SK-N-SH (cell line): ENCODE measurements around the gene RHOT2. TPM values are rescaled to one million over a fixed set of nuclear protein-coding genes. Genes with fewer than 3 reads are reported as not detected.

Experiments used
- CTCF ChIA-PET: fragments of 300-600, 350-600 bp; formaldehyde crosslinking; extraction: SDS; loops from one replicate; lab custom pipeline; 2021; lab: Yijun Ruan, JAX
- POLR2A ChIA-PET: fragments of 350-600 bp; sonication (Branson Sonifier 250); formaldehyde crosslinking; extraction: SDS; loops from one replicate; lab custom pipeline; 2020; ENCODE audit warnings: antibody characterized with exemption, inconsistent platforms; lab: Yijun Ruan, JAX
- DNase-seq: peaks from one replicate; pipeline ENCODE4 v3.0.0; 2012
- H2AFZ ChIP-seq: fragments of 200-600 bp; sonication (generic); 2 replicates; pipeline ENCODE4 v1.8.1; 2016; ENCODE audit warnings: antibody characterized with exemption, mild to moderate bottlenecking, low read depth
- H3F3A ChIP-seq: fragments of 200-600 bp; sonication (generic); replicated peaks from 2 replicates; pipeline ENCODE3; 2016; ENCODE audit warnings: antibody characterized with exemption, mild to moderate bottlenecking; ENCODE audit not compliant: insufficient read depth
- H3K27ac ChIP-seq, 2 experiments: fragments of 200-500 bp in 1 of 2; fragments of 200-600 bp in 1 of 2; sonication (Bioruptor generic) in 1 of 2; sonication (generic), shearing (Covaris generic) in 1 of 2; 2 replicates each; pipeline versions ENCODE4 v1.5.1 to v1.6.1; 2014 to 2016; ENCODE audit warnings: low read depth in 2 of 2, inconsistent platforms in 1 of 2, low read length in 1 of 2, mild to moderate bottlenecking in 1 of 2, mixed read lengths in 1 of 2
- H3K27me3 ChIP-seq: fragments of 200-600 bp; sonication (generic), shearing (Covaris generic); 2 replicates; pipeline ENCODE4 v1.6.1; 2016; ENCODE audit warnings: mixed run types; ENCODE audit not compliant: insufficient read depth
- H3K36me3 ChIP-seq, 2 experiments: fragments of 200-500 bp in 1 of 2; fragments of 200-600 bp in 1 of 2; sonication (Bioruptor generic) in 1 of 2; sonication (generic) in 1 of 2; replicated peaks in 1 of 2; 2 replicates each; pipeline versions ENCODE3 to v1.5.1; 2014 to 2016; ENCODE audit warnings: low read length in 1 of 2, mild to moderate bottlenecking in 1 of 2; ENCODE audit not compliant: insufficient read depth in 2 of 2, control insufficient read depth in 1 of 2
- H3K4me1 ChIP-seq, 2 experiments: fragments of 200-500 bp in 1 of 2; fragments of 200-600 bp in 1 of 2; sonication (Bioruptor generic) in 1 of 2; sonication (generic), shearing (Covaris generic) in 1 of 2; 2 replicates each; pipeline versions ENCODE4 v1.5.1 to v1.6.1; 2014 to 2016; ENCODE audit warnings: low read depth in 1 of 2, low read length in 1 of 2, mixed run types in 1 of 2; ENCODE audit not compliant: insufficient read depth in 2 of 2, control insufficient read depth in 1 of 2
- H3K4me2 ChIP-seq: fragments of 200-600 bp; sonication (generic), shearing (Covaris generic); 2 replicates; pipeline ENCODE4 v1.6.1; 2017; ENCODE audit warnings: mixed run types
- H3K4me3 ChIP-seq, 2 experiments: fragments of 200-500 bp in 1 of 2; fragments of 200-600 bp in 1 of 2; sonication (Bioruptor generic) in 1 of 2; sonication (generic), shearing (Covaris generic) in 1 of 2; 2 replicates each; pipeline versions ENCODE4 v1.5.1 to v1.8.1; 2014 to 2016; ENCODE audit warnings: low read depth in 2 of 2, inconsistent platforms in 1 of 2, low read length in 1 of 2, mild to moderate bottlenecking in 1 of 2, mixed read lengths in 1 of 2, moderate library complexity in 1 of 2
- H3K79me2 ChIP-seq: fragments of 200-600 bp; sonication (generic); 2 replicates; pipeline ENCODE4 v1.8.1; 2017; ENCODE audit warnings: mild to moderate bottlenecking; ENCODE audit not compliant: insufficient read depth
- H3K9ac ChIP-seq: fragments of 200-600 bp; sonication (generic); 2 replicates; pipeline ENCODE4 v1.6.1; 2017; ENCODE audit warnings: mixed run types
- H3K9me2 ChIP-seq: fragments of 200-600 bp; sonication (generic); 2 replicates; pipeline ENCODE4 v1.6.1; 2017; ENCODE audit warnings: mixed run types
- H3K9me3 ChIP-seq: fragments of 200-600 bp; sonication (generic); 2 replicates; pipeline ENCODE4 v1.6.1; 2017; ENCODE audit warnings: mixed run types, mild to moderate bottlenecking, moderate library complexity
- H4K20me1 ChIP-seq: fragments of 200-600 bp; sonication (generic); 2 replicates; pipeline ENCODE4 v1.6.1; 2017; ENCODE audit warnings: mild to moderate bottlenecking, mixed run types; ENCODE audit not compliant: insufficient read depth
- CHD2 ChIP-seq: fragments of 150-350 bp; IDR thresholded peaks from 2 replicates; pipeline ENCODE4 v1.6.1; 2018; ENCODE audit warnings: low read length; ENCODE audit not compliant: partially characterized antibody
- CTCF ChIP-seq: fragments of 200-600 bp; sonication (generic); IDR thresholded peaks from 2 replicates; pipeline ENCODE4 v1.6.1; 2017; ENCODE audit warnings: antibody characterized with exemption, mild to moderate bottlenecking, moderate library complexity
- EZH2phosphoT487 ChIP-seq: fragments of 200-600 bp; sonication (generic); IDR thresholded peaks from 2 replicates; pipeline ENCODE4 v1.6.1; 2017; ENCODE audit warnings: low read depth, mixed run types, mild to moderate bottlenecking, antibody characterized with exemption, moderate library complexity, borderline replicate concordance
- GABPA ChIP-seq: IDR thresholded peaks from 2 replicates; pipeline ENCODE4 v1.4.0; 2012; ENCODE audit warnings: low read depth, mild to moderate bottlenecking
- GATA2 ChIP-seq: sonication (generic); formaldehyde crosslinking; IDR thresholded peaks from 2 replicates; pipeline ENCODE4 v1.5.0; 2020; ENCODE audit warnings: mild to moderate bottlenecking, missing genetic modification reagents
- IRF3 ChIP-seq: fragments of 150-350 bp; IDR thresholded peaks from 2 replicates; pipeline ENCODE4 v1.6.1; 2016; ENCODE audit warnings: mild to moderate bottlenecking, low read depth, low read length
- JUND ChIP-seq: IDR thresholded peaks from 2 replicates; pipeline ENCODE4 v1.4.0; 2012
- MXI1 ChIP-seq: IDR thresholded peaks from 2 replicates; pipeline ENCODE4 v1.6.1; 2012; ENCODE audit warnings: mild to moderate bottlenecking, low read depth, low read length, improper control_type of control experiment
- NFIC ChIP-seq: IDR thresholded peaks from 2 replicates; pipeline ENCODE4 v1.4.0; 2012; ENCODE audit warnings: borderline replicate concordance
- POLR2AphosphoS5 ChIP-seq: IDR thresholded peaks from 2 replicates; pipeline ENCODE4 v1.6.1; 2012; ENCODE audit warnings: low read depth, low read length
- RAD21 ChIP-seq: IDR thresholded peaks from 2 replicates; pipeline ENCODE4 v1.6.1; 2012; ENCODE audit warnings: mild to moderate bottlenecking, low read length
- REST ChIP-seq: IDR thresholded peaks from 2 replicates; pipeline ENCODE4 v1.6.1; 2012; ENCODE audit warnings: mild to moderate bottlenecking, low read depth, low read length, moderate library complexity
- RXRA ChIP-seq: IDR thresholded peaks from 2 replicates; pipeline ENCODE4 v1.4.0; 2012; ENCODE audit warnings: low read depth, mild to moderate bottlenecking, borderline replicate concordance
- SIN3A ChIP-seq: IDR thresholded peaks from 2 replicates; pipeline ENCODE4 v1.6.1; 2012; ENCODE audit warnings: low read depth, mild to moderate bottlenecking, low read length, moderate library complexity, borderline replicate concordance
- SMC3 ChIP-seq: IDR thresholded peaks from 2 replicates; pipeline ENCODE4 v1.6.1; 2012; ENCODE audit warnings: low read depth, low read length, improper control_type of control experiment
- TAF1 ChIP-seq: IDR thresholded peaks from 2 replicates; pipeline ENCODE4 v1.6.1; 2012; ENCODE audit warnings: low read depth, mild to moderate bottlenecking, low read length, moderate library complexity, borderline replicate concordance
- TCF12 ChIP-seq: IDR thresholded peaks from 2 replicates; pipeline ENCODE4 v1.4.0; 2012
- TEAD4 ChIP-seq: IDR thresholded peaks from 2 replicates; pipeline ENCODE4 v1.4.0; 2012; ENCODE audit warnings: mild to moderate bottlenecking, borderline replicate concordance; ENCODE audit not compliant: insufficient read depth
- USF2 ChIP-seq: fragments of 150-350 bp; IDR thresholded peaks from 2 replicates; pipeline ENCODE4 v1.6.1; 2017; ENCODE audit warnings: antibody characterized with exemption, low read length, low read depth, borderline replicate concordance
- WGBS: methylation state at CpG from one replicate; pipeline ENCODE4 v1.1.6; 2017; ENCODE audit warnings: low lambda C conversion rate; 5-methylcytosine and 5-hydroxymethylcytosine counted together
- polyA plus RNA-seq, 3 experiments: library from polyadenylated mRNA; depleted of rRNA; stranded (reverse); fragments of >200 nt; gene quantifications; 2 replicates each; pipeline ENCODE4 v1.2.3, GENCODE V29; 2012

RHOT2 gene
- polyA plus RNA-seq, 1 of the 3 experiments (the other 2 are of a cell fraction), result 229 TPM

- 90% methylated on average over 11 of the region's 22 CpGs for WGBS
- POLR2A ChIA-PET, result no interaction called here
- no peak for DNase-seq
Measured at GRCh38 chr16:693364-693763, 25.4 kb downstream of the RHOT2 start.

GRCh38 chr16:693766-694165 is 25.8 kb downstream of the RHOT2 start:
- no peak for DNase-seq
- H4K20me1 ChIP-seq, result peaks cover under 1% of the 10 kb centered on the region; the same call in 1 of the 2 replicates
- H3K4me1 ChIP-seq, result peaks cover 9 to 11% of the 10 kb centered on the region in 2 experiments; a peak in 2 of 4 replicates
- no peak overlapping the region for H3K4me3 ChIP-seq
- ChIA-PET CTCF (no interaction called here), POLR2A (no interaction called here)
- H3K4me2 ChIP-seq, result no peak overlapping the region
- H3K36me3 ChIP-seq, result peaks cover 0 to 2% of the 10 kb centered on the region in 2 experiments
- no peak overlapping the region for H3K27ac ChIP-seq
- H3F3A ChIP-seq, result peaks cover 20% of the 10 kb centered on the region
- no peaks in the 10 kb centered on the region for H3K27me3 ChIP-seq
- TF ChIP-seq REST (no peak), GABPA (no peak), USF2 (no peak), GATA2 (CRISPR knock-in tag) (no peak), JUND (no peak), POLR2AphosphoS5 (no peak), TAF1 (no peak), EZH2phosphoT487 (no peak), TEAD4 (no peak), RXRA (no peak), TCF12 (no peak), CHD2 (no peak), NFIC (no peak), RAD21 (no peak), CTCF (no peak)
- peaks cover 18% of the 10 kb centered on the region; the same call in 1 of the 2 replicates for H3K79me2 ChIP-seq
- no peak overlapping the region for H2AFZ ChIP-seq
- WGBS, result 96% methylated on average over 18 of the region's 37 CpGs
- no peak overlapping the region for H3K9ac ChIP-seq
- no peaks in the 10 kb centered on the region for H3K9me2 ChIP-seq
- H3K9me3 ChIP-seq, result no peaks in the 10 kb centered on the region

More at GRCh38 chr16:693364-693763, 25.4 kb downstream of the RHOT2 start:
- no peak for TF ChIP-seq MXI1
- TF ChIP-seq SIN3A, result no peak
- TF ChIP-seq SMC3, result no peak
- TF ChIP-seq RXRA, result no peak
- no peak for TF ChIP-seq IRF3
- Histone ChIP-seq H3K27ac (no peak overlapping the region), H3K4me1 (peaks cover 9 to 13% of the 10 kb centered on the region in 2 experiments; a peak in 2 of 4 replicates), H4K20me1 (no peaks in the 10 kb centered on the region; the same call in 1 of the 2 replicates), H3K4me3 (no peak overlapping the region), H3K4me2 (no peak overlapping the region), H3K9me3 (no peaks in the 10 kb centered on the region), H3K9me2 (no peaks in the 10 kb centered on the region), H3K27me3 (no peaks in the 10 kb centered on the region), H3K9ac (no peak overlapping the region), H3K79me2 (peaks cover 15% of the 10 kb centered on the region; the same call in 1 of the 2 replicates), H3F3A (peaks cover 20% of the 10 kb centered on the region), H3K36me3 (peaks cover 0 to 2% of the 10 kb centered on the region in 2 experiments), H2AFZ (no peak overlapping the region)
- CTCF ChIA-PET, result no interaction called here
